Neuronal stem cell (in vitro differentiated cells): ENCODE data around the gene SH3PXD2A.
A peak's percentile ranks its signal among the peaks of the same experiment; 100 is the strongest.
"Not testable (repeated sequence)": the region's sequence is repeated elsewhere in the genome, so short reads cannot be mapped to it uniquely, and the experiment has no call there.

Source experiments
- DNase-seq: peaks from one replicate; pipeline ENCODE4 v3.0.0-alpha.2; 2013; ENCODE audit warnings: low spot score
- H2AFZ ChIP-seq: one replicate; pipeline ENCODE4 v1.6.1; 2013; ENCODE audit warnings: mild to moderate bottlenecking, low read length, inconsistent platforms
- H2AK5ac ChIP-seq: 2 replicates; pipeline ENCODE4 v1.6.1; 2013; ENCODE audit warnings: low read depth, mild to moderate bottlenecking, inconsistent platforms, low read length, moderate library complexity, mixed read lengths
- H2BK120ac ChIP-seq: 2 replicates; pipeline ENCODE4 v1.6.1; 2013; ENCODE audit warnings: low read depth, mild to moderate bottlenecking, inconsistent platforms, low read length, moderate library complexity, mixed read lengths
- H2BK12ac ChIP-seq: one replicate; pipeline ENCODE4 v1.6.1; 2013; ENCODE audit warnings: low read length, inconsistent platforms
- H2BK15ac ChIP-seq: 2 replicates; pipeline ENCODE4 v1.6.1; 2013; ENCODE audit warnings: mild to moderate bottlenecking, low read length, inconsistent platforms, mixed read lengths
- H2BK5ac ChIP-seq: one replicate; pipeline ENCODE4 v1.6.1; 2013; ENCODE audit warnings: inconsistent platforms, mild to moderate bottlenecking, low read length, moderate library complexity
- H3K14ac ChIP-seq: one replicate; pipeline ENCODE4 v1.6.1; 2013; ENCODE audit warnings: low read length, inconsistent platforms
- H3K18ac ChIP-seq: 2 replicates; pipeline ENCODE4 v1.6.1; 2013; ENCODE audit warnings: low read length, inconsistent platforms
- H3K23ac ChIP-seq: 2 replicates; pipeline ENCODE4 v1.6.1; 2013; ENCODE audit warnings: low read depth, mild to moderate bottlenecking, mixed read lengths, low read length, inconsistent platforms; ENCODE audit not compliant: poor library complexity
- H3K27ac ChIP-seq: replicated peaks from 3 replicates; pipeline ENCODE4 v1.5.1; 2013; ENCODE audit warnings: low read length, inconsistent platforms
- H3K27me3 ChIP-seq, 3 experiments: 2 replicates each; pipeline ENCODE4 v1.6.1; 2013; ENCODE audit warnings: low read length in 3 of 3, mild to moderate bottlenecking in 2 of 3, inconsistent platforms in 1 of 3, low read depth in 1 of 3, mixed read lengths in 1 of 3, moderate library complexity in 1 of 3; ENCODE audit not compliant: control insufficient read depth in 3 of 3, insufficient read depth in 3 of 3
- H3K36me3 ChIP-seq, 2 donors: replicated peaks in 1 of 2; 2 replicates each; pipeline ENCODE4 v1.6.1; 2013; ENCODE audit warnings: low read length in 2 of 2; ENCODE audit not compliant: control insufficient read depth in 2 of 2, insufficient read depth in 2 of 2
- H3K4ac ChIP-seq: 2 replicates; pipeline ENCODE4 v1.6.1; 2013; ENCODE audit warnings: inconsistent platforms, mild to moderate bottlenecking, low read length, moderate library complexity
- H3K4me1 ChIP-seq, 2 donors: 1 replicate in 1 of 2; 2 replicates in 1 of 2; pipeline ENCODE4 v1.6.1; 2013; ENCODE audit warnings: low read length in 2 of 2, low read depth in 1 of 2; ENCODE audit not compliant: control insufficient read depth in 2 of 2, insufficient read depth in 1 of 2
- H3K4me2 ChIP-seq: one replicate; pipeline ENCODE4 v1.6.1; 2013; ENCODE audit warnings: mild to moderate bottlenecking, low read length, inconsistent platforms; ENCODE audit not compliant: insufficient read depth, poor library complexity, severe bottlenecking
- H3K4me3 ChIP-seq, 2 donors: 2 replicates each; pipeline ENCODE4 v1.5.1; 2013; ENCODE audit warnings: low read length in 2 of 2, mild to moderate bottlenecking in 2 of 2, inconsistent platforms in 1 of 2, moderate library complexity in 1 of 2
- H3K79me1 ChIP-seq: one replicate; pipeline ENCODE4 v1.6.1; 2013; ENCODE audit warnings: low read depth, mild to moderate bottlenecking, inconsistent platforms, low read length, moderate library complexity
- H3K9ac ChIP-seq: one replicate; pipeline ENCODE4 v1.6.1; 2013; ENCODE audit warnings: mild to moderate bottlenecking, low read depth, low read length, inconsistent platforms; ENCODE audit not compliant: poor library complexity
- H3K9me3 ChIP-seq, 2 donors: replicated peaks in 1 of 2; 2 replicates each; pipeline versions ENCODE3 to v1.6.1; 2013; ENCODE audit warnings: low read length in 2 of 2, mild to moderate bottlenecking in 2 of 2, inconsistent platforms in 1 of 2, low read depth in 1 of 2, mixed read lengths in 1 of 2, moderate library complexity in 1 of 2; ENCODE audit not compliant: control insufficient read depth in 2 of 2, insufficient read depth in 1 of 2
- H4K8ac ChIP-seq: one replicate; pipeline ENCODE4 v1.6.1; 2013; ENCODE audit warnings: low read depth, mild to moderate bottlenecking, inconsistent platforms, low read length, moderate library complexity
- H4K91ac ChIP-seq: one replicate; pipeline ENCODE4 v1.6.1; 2013; ENCODE audit warnings: low read length, low read depth, mild to moderate bottlenecking, inconsistent platforms; ENCODE audit not compliant: poor library complexity
- WGBS, 2 donors: extraction: QIAGEN DNeasy Blood & Tissue Kit; methylation state at CpG; one replicate each; pipeline ENCODE4 v1.1.7; 2013; ENCODE audit warnings: missing lambda C conversion rate in 2 of 2, mixed read lengths in 1 of 2; ENCODE audit not compliant: insufficient read length in 2 of 2, insufficient replicate concordance in 1 of 2; ENCODE audit errors: extremely low coverage in 2 of 2; 5-methylcytosine and 5-hydroxymethylcytosine counted together

SH3PXD2A gene

DNA sequence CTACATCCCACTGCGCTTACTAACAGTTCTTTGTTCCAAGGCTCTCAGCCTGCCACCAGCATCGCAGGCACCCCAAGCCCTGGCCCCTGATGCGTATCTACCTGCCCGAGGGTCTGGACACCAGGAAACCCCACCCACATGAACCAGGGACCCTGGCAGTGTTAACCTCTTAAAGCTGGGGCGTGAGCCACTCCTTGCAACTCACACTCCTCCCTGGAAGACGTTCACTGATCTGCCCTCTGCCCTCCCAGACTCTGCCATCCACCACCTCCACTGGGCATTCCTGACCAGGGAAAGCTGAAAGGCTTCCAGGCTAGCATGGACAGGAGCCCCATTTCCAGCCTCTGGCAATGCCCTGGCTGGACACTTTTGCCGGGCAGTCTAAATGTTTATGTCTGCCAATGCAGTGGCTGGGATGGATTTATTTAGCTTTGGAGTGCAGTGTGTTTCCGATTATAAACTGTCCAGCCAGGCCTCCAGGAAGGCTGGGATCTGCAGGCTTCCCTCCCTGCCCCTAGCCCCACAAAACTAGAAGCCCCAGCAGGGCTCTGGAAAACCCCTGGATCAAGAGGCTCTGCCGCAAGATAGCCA lies 244.4 kb downstream of the SH3PXD2A start:
- H2BK15ac ChIP-seq: no peak overlapping the region
- H2BK120ac ChIP-seq: no peak overlapping the region
- no peak overlapping the region for H4K91ac ChIP-seq
- no peak overlapping the region for H3K4ac ChIP-seq
- peaks cover 2 to 38% of the 10 kb centered on the region in 2 donors for H3K36me3 ChIP-seq
- no peak overlapping the region for H4K8ac ChIP-seq
- no peaks in the 10 kb centered on the region for H3K9me3 ChIP-seq
- H3K14ac ChIP-seq: no peak overlapping the region
- H3K4me2 ChIP-seq: no peak overlapping the region
- H3K4me3 ChIP-seq: peak overlapping the region in 1 of 2 donors; percentile 36
- H3K18ac ChIP-seq: no peak overlapping the region
- peak overlapping the region; percentile 9 for H2BK5ac ChIP-seq
- DNase-seq: no peak
- H3K4me1 ChIP-seq: peaks cover 4% of the 10 kb centered on the region in 2 donors
- H3K9ac ChIP-seq: no peak overlapping the region
- H2BK12ac ChIP-seq: no peak overlapping the region
- WGBS, 2 donors: no CpG with 5 or more reads among the region's 9 CpGs
- H3K27ac ChIP-seq: no peak overlapping the region
- H3K79me1 ChIP-seq: no peaks in the 10 kb centered on the region
- H3K23ac ChIP-seq: no peak overlapping the region
- H3K27me3 ChIP-seq: no peaks in the 10 kb centered on the region
- no peak overlapping the region for H2AFZ ChIP-seq
- H2AK5ac ChIP-seq: no peak overlapping the region

- Histone ChIP-seq H4K8ac (no peak overlapping the region), H3K18ac (no peak overlapping the region), H2BK12ac (no peak overlapping the region), H4K91ac (no peak overlapping the region), H2AFZ (no peak overlapping the region), H3K36me3 (peaks cover 3 to 37% of the 10 kb centered on the region in 2 donors), H3K9ac (no peak overlapping the region), H3K79me1 (no peaks in the 10 kb centered on the region), H3K27me3 (no peaks in the 10 kb centered on the region), H2AK5ac (no peak overlapping the region), H3K4me3 (peak overlapping the region in 1 of 2 donors; percentile 11), H2BK5ac (no peak overlapping the region), H3K4ac (no peak overlapping the region), H3K4me1 (peaks cover 0 to 4% of the 10 kb centered on the region in 2 donors), H2BK120ac (no peak overlapping the region), H3K14ac (no peak overlapping the region), H3K23ac (no peak overlapping the region), H3K4me2 (no peak overlapping the region), H3K9me3 (peaks cover 0 to 3% of the 10 kb centered on the region in 2 donors), H2BK15ac (no peak overlapping the region), H3K27ac (no peak overlapping the region)
- no peak for DNase-seq
- no CpG with 5 or more reads among the region's 2 CpGs for WGBS, 2 donors
Measured at GRCh38 chr10:103610083-103610472, 245.3 kb downstream of the SH3PXD2A start.

DNA sequence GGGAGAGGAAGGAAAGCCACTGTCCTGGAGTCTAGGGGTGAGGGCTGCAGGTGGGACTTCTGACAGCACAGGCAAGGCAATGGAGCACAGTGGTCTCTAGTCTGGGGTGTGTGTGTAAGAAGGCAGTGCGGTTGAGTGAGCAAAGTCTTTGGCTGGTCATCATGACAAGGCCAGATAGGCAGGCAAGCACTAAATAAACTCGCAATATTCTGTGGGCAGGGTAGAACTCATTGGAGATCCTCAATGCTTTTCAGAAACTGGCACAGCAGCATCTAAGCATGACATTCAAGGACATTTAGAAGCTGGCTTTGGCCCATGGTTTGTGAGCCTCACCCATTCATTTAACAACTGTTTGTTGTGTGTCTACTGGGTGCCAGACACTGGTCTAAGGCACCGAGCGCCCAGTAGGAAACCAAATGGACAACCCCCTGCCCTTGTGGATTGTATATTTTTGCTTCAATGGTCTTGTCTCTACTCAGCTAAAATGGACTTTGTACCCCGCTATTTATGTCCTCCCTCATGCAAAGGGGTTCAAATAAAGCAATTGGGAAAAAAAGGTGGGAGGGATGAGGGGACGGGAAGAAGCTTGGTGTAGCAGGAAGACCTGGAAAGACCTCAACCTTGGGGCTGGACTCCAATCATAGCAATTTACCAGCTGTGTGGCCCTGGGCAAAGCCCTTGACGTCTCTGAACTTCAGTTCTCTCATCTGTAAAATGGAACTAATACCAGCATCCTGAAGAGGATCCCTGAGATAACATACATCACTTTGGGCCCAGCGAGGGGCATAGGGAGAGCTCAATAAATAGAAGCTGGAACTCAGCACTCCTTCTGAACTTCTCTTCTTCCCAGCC lies 245.9 kb downstream of the SH3PXD2A start:
- Histone ChIP-seq H2BK12ac (no peak overlapping the region), H4K8ac (no peak overlapping the region), H3K36me3 (peaks cover 3 to 37% of the 10 kb centered on the region in 2 donors), H2BK15ac (no peak overlapping the region), H3K27me3 (no peaks in the 10 kb centered on the region), H3K4ac (no peak overlapping the region), H3K18ac (peak overlapping the region; percentile 76), H3K14ac (no peak overlapping the region), H3K4me1 (peaks cover 0 to 2% of the 10 kb centered on the region in 2 donors), H2AK5ac (no peak overlapping the region), H3K9ac (no peak overlapping the region), H2BK120ac (no peak overlapping the region), H3K9me3 (peaks cover 0 to 3% of the 10 kb centered on the region in 2 donors), H2AFZ (no peak overlapping the region), H3K4me3 (no peak overlapping the region), H3K79me1 (no peaks in the 10 kb centered on the region), H2BK5ac (no peak overlapping the region), H4K91ac (no peak overlapping the region), H3K27ac (no peak overlapping the region), H3K23ac (no peak overlapping the region), H3K4me2 (no peak overlapping the region)
- DNase-seq: no peak
- WGBS, 2 donors: no CpG with 5 or more reads among the region's 8 CpGs

DNA sequence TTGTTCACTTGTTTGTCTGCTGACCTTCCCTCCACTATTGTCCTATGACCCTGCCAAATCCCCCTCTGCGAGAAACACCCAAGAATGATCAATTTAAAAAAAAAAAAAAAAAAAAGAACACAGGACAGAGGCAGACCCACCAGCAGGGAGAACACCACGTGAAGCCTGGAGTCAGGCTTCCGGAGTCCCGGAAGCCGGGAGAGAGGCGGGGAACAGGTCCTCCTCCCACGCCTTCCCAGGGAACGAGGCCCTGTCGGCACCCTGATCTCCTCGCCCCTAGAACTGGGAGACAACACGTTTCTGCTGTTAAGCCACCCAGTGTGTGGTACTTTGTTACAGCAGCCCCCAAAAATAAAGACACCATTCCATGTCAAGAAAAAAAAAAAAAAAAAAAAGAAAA lies 247.3 kb downstream of the SH3PXD2A start:
- not testable (repeated sequence) for H2AFZ ChIP-seq, H2BK5ac ChIP-seq, H3K18ac ChIP-seq, H3K4me1 ChIP-seq, H2BK15ac ChIP-seq, H2BK120ac ChIP-seq, H3K79me1 ChIP-seq, H4K8ac ChIP-seq, H3K27me3 ChIP-seq, H3K4ac ChIP-seq, H4K91ac ChIP-seq, H2AK5ac ChIP-seq, H2BK12ac ChIP-seq, H3K9me3 ChIP-seq, H3K23ac ChIP-seq, H3K9ac ChIP-seq, H3K14ac ChIP-seq, H3K4me2 ChIP-seq, H3K4me3 ChIP-seq, H3K27ac ChIP-seq, DNase-seq
- peaks cover 3 to 32% of the 10 kb centered on the region in 2 donors for H3K36me3 ChIP-seq
- WGBS, 2 donors: no CpG with 5 or more reads among the region's 11 CpGs
